Heart left ventricle (tissue), 16 donors: Measurements from ENCODE around the gene NFIA. TPM values are rescaled to one million over a fixed set of nuclear protein-coding genes. Genes with fewer than 3 reads are reported as not detected.

Experiments used
- ATAC-seq, 4 donors: fragments of 200-7000 bp; cut with Tn5 transposase; one replicate each; pipeline ENCODE4 v1.9.1; 2020 to 2022; ENCODE audit warnings: moderate library complexity in 4 of 4, mild to moderate bottlenecking in 3 of 4, moderate number of reproducible peaks in 1 of 4
- DNase-seq, 5 donors: peaks; one replicate each; pipeline ENCODE4 v3.0.0-alpha.2; 2020
- H3K27ac ChIP-seq, 12 donors: fragments of 200-600 bp; sonication (generic) in 4 of 12; one replicate each; pipeline versions ENCODE4 v1.5.0 to v1.8.0; 2016 to 2022; ENCODE audit warnings: mild to moderate bottlenecking in 2 of 12
- H3K27me3 ChIP-seq, 9 donors: fragments of 200-600 bp; sonication (generic) in 2 of 9; one replicate each; pipeline versions ENCODE4 v1.5.1 to v1.8.0; 2016 to 2022; ENCODE audit warnings: mild to moderate bottlenecking in 3 of 9
- H3K36me3 ChIP-seq, 9 donors: fragments of 200-600 bp; sonication (generic) in 2 of 9; one replicate each; pipeline versions ENCODE4 v1.5.0 to v1.8.0; 2018 to 2022; ENCODE audit warnings: mild to moderate bottlenecking in 2 of 9
- H3K4me1 ChIP-seq, 12 donors: fragments of 200-600 bp; sonication (generic) in 4 of 12; one replicate each; pipeline versions ENCODE4 v1.5.0 to v1.8.0; 2016 to 2022; ENCODE audit warnings: mild to moderate bottlenecking in 3 of 12
- H3K4me3 ChIP-seq, 12 donors: fragments of 200-600 bp; sonication (generic) in 4 of 12; one replicate each; pipeline versions ENCODE4 v1.5.0 to v1.8.0; 2017 to 2022; ENCODE audit warnings: mild to moderate bottlenecking in 9 of 12, moderate library complexity in 4 of 12
- H3K9me3 ChIP-seq, 12 donors: fragments of 200-600 bp; sonication (generic) in 4 of 12; one replicate each; pipeline versions ENCODE4 v1.5.0 to v1.8.0; 2016 to 2022; ENCODE audit warnings: mild to moderate bottlenecking in 1 of 12
- POLR2A ChIP-seq, 2 donors: fragments of 450-650 bp; IDR thresholded peaks; one replicate each; pipeline ENCODE4 v1.6.1; 2017; ENCODE audit warnings: antibody characterized with exemption in 2 of 2, mild to moderate bottlenecking in 2 of 2, moderate library complexity in 2 of 2
- WGBS, 4 donors: extraction: QIAGEN DNeasy Blood & Tissue Kit in 2 of 4; methylation state at CpG; one replicate each; pipeline versions ENCODE4 v1.1.5 to v1.1.7; 2013 to 2018; 5-methylcytosine and 5-hydroxymethylcytosine counted together
- intact Hi-C, 10 donors: fragments of 100-400 bp; cut with DNase I; formaldehyde crosslinking; loops; one replicate each; pipeline versions ENCODE4 v1.11.1 to v1.14.2; 2022
- polyA plus RNA-seq, 2 donors: library from polyadenylated mRNA; stranded (reverse); fragments of 200-250 nt; gene quantifications; one replicate each; pipeline ENCODE4 v1.2.3, GENCODE V29; 2013
- total RNA-seq, 9 donors: library from RNA; depleted of rRNA in 2 of 9; stranded (reverse); fragments of >200 nt in 2 of 9; fragmentation: NEBNext Ultra II Directional in 3 of 9; extraction: Animal tissue kit (Norgen Biotek cat#: 25700) in 3 of 9; gene quantifications; one replicate each; pipeline versions ENCODE4 v1.1.0 to v1.2.4, GENCODE V29; 2016 to 2023
- TF ChIP-seq, protein P1 (sequence below), 12 donors: fragments of 200-600 bp; sonication (generic) in 4 of 12; IDR thresholded peaks; one replicate each; pipeline versions ENCODE4 v1.5.0 to v1.8.0; 2018 to 2022; ENCODE audit warnings: antibody characterized with exemption in 12 of 12, mild to moderate bottlenecking in 5 of 12
- donor health status: ischemic (EF 13 %, LVEDD 7.1; RV severe dilation, severe dysfunction).
- donor health status: healthy with polysubstance abuse.
- donor health status: DM: no; HTN: yes; CAD: no.
- donor health status: DM: no; HTN: no; CAD: no.
- donor health status: ischemic (EF 25% LVEDD 6.9; RV normal size, moderate dysfunction).
- donor health status: ischemic (EF 25% LVEDD 5.7; RV mildly dilated, moderate dysfunction).
- donor health status: healthy.
- donor health status: DM: yes; HTN: yes; CAD: no.
- donor health status: ischemic (EF 35%, LVEDD 5.7; RV mildly dilated, moderate dysfunction).
- donor health status: nonischemic (EF 11% LVEDD 7.7; RV severe dilation, severe dysfunction).
- donor health status: DM: yes; HTN: yes; CAD: no.
- donor health status: PGD.
- donor health status: ischemic (EF 29% LVEDD 5.4; RV normal size, mild dysfunction).
- donor health status: nonischemic (EF 23%, LVEDD 6.1; RV moderate dilation, normal function).

NFIA gene
- total and polyA plus RNA-seq, 11 donors = 12.7 to 121 (median 96.5) TPM

DNA sequence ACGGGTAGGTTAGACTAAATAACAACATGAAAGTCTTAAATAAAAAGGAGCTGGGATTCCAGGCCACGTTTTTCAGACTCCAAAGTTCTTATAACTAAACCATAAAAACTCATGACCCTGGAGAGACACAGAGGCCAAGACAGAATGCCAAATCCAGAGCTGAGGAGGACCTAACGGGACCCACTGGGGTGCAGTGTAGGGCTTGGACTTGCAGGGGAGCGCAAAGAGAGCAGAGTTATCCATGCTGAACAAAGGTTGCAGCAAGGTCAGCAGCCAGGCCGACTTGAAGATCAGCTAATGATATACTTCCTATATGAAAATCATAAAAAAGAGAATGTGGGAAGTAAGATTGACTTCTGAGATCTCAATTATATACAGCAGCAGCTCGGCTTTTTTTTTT is 405.4 kb downstream of the NFIA start:
- DNase-seq (no peak), ATAC-seq (no peak)
- Histone ChIP-seq H3K27me3 (no peaks in the 10 kb centered on the region), H3K4me3 (no peak overlapping the region), H3K36me3 (no peaks in the 10 kb centered on the region), H3K4me1 (peaks cover 0 to 18% (median 6%) of the 10 kb centered on the region in 12 donors), H3K27ac (no peak overlapping the region), H3K9me3 (no peaks in the 10 kb centered on the region)
- intact Hi-C loops = no loop called here
- WGBS, 4 donors = 62 to 82% (median 72%) methylated on average over 6 of the region's 6 CpGs
- TF ChIP-seq, protein P1, sequence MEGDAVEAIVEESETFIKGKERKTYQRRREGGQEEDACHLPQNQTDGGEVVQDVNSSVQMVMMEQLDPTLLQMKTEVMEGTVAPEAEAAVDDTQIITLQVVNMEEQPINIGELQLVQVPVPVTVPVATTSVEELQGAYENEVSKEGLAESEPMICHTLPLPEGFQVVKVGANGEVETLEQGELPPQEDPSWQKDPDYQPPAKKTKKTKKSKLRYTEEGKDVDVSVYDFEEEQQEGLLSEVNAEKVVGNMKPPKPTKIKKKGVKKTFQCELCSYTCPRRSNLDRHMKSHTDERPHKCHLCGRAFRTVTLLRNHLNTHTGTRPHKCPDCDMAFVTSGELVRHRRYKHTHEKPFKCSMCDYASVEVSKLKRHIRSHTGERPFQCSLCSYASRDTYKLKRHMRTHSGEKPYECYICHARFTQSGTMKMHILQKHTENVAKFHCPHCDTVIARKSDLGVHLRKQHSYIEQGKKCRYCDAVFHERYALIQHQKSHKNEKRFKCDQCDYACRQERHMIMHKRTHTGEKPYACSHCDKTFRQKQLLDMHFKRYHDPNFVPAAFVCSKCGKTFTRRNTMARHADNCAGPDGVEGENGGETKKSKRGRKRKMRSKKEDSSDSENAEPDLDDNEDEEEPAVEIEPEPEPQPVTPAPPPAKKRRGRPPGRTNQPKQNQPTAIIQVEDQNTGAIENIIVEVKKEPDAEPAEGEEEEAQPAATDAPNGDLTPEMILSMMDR (IDR thresholded peaks at IDR 0.05) = no peak
- TF ChIP-seq POLR2A (IDR thresholded peaks at IDR 0.05) = no peak

DNA sequence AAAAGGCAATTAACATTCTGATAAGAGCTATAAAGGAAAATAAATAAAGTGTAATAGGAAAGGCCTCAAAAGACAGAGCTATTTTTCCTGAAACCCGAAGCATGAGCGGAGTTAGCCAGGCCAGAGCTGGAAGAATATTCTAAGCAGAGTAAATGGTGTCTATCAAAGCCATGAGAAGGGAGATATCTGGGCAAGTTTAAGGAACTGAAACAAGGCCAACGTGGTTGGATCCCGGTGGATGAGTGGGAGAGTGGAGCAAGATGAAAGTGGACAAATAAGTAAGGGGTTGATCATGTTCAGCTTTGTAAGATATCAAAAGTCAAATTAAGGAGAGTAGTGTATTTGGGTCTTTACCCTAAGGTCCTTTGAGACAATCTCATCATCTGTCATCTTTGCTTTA is 408.6 kb downstream of the NFIA start:
- H3K9me3 ChIP-seq = no peaks in the 10 kb centered on the region
- H3K4me1 ChIP-seq = peaks cover 0 to 18% (median 6%) of the 10 kb centered on the region in 12 donors
- peak overlapping the region in 9 of 12 donors; percentile 2 to 75 (median 50) for H3K27ac ChIP-seq
- no peak for DNase-seq
- WGBS, 4 donors = 57 to 76% (median 73%) methylated on average over 4 of the region's 4 CpGs
- TF ChIP-seq POLR2A (IDR thresholded peaks at IDR 0.05) = no peak
- TF ChIP-seq, protein P1 (IDR thresholded peaks at IDR 0.05) = no peak
- H3K27me3 ChIP-seq = no peaks in the 10 kb centered on the region
- ATAC-seq = peak in 2 of 4 donors; percentile 48 to 55
- no peak overlapping the region for H3K4me3 ChIP-seq
- intact Hi-C loops = loop anchor here in 1 of 10 donors (10.0 kb wide), 1 partner anchor 114 kb away; no protein-coding TSS in a partner anchor
- H3K36me3 ChIP-seq = no peaks in the 10 kb centered on the region

DNA sequence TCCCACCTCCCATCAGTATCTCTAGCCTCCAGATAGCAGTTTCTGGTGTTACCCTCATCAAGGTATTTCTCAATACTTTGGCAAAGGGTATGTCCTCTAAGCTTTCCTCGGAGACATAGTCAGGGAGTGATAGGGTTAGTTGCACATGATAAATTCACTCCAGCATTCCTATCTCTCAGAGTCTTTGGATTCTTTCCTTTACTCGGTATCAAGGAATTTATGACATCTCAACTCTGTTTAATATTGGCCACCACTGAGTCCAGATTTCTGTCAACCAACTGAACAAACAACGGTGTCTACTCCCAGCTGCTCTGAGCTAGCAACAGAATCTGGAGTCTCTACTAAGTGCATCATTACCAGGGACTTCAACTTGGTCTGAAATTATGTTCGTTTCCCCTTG is 409.1 kb downstream of the NFIA start:
- no peaks in the 10 kb centered on the region for H3K9me3 ChIP-seq
- no peaks in the 10 kb centered on the region for H3K27me3 ChIP-seq
- H3K4me3 ChIP-seq = no peak overlapping the region
- peak overlapping the region in 8 of 12 donors; percentile 2 to 75 (median 50) for H3K27ac ChIP-seq
- no peaks in the 10 kb centered on the region for H3K36me3 ChIP-seq
- DNase-seq = peak in 1 of 5 donors; percentile 29
- H3K4me1 ChIP-seq = peaks cover 0 to 18% (median 6%) of the 10 kb centered on the region in 12 donors
- WGBS, 4 donors = 29 to 41% (median 36%) methylated on average over 4 of the region's 4 CpGs
- TF ChIP-seq, protein P1 (IDR thresholded peaks at IDR 0.05) = no peak
- TF ChIP-seq POLR2A (IDR thresholded peaks at IDR 0.05) = no peak
- intact Hi-C loops = loop anchor here in 1 of 10 donors (10.0 kb wide), 1 partner anchor 113 kb away; no protein-coding TSS in a partner anchor
- peak; percentile 81 to 91 (median 86) for ATAC-seq

GRCh38 chr1:61494000-61494399 is 411.6 kb downstream of the NFIA start:
- 83 to 90% (median 89%) methylated on average over 3 of the region's 3 CpGs for WGBS, 4 donors
- TF ChIP-seq, protein P1 (IDR thresholded peaks at IDR 0.05) = no peak
- no peak for TF ChIP-seq POLR2A (IDR thresholded peaks at IDR 0.05)
- DNase-seq (no peak), ATAC-seq (no peak)
- Histone ChIP-seq H3K36me3 (no peaks in the 10 kb centered on the region), H3K4me3 (no peak overlapping the region), H3K4me1 (peaks cover 0 to 18% (median 7%) of the 10 kb centered on the region in 12 donors), H3K27ac (no peak overlapping the region), H3K27me3 (no peaks in the 10 kb centered on the region), H3K9me3 (no peaks in the 10 kb centered on the region)
- intact Hi-C loops = loop anchor here in 1 of 10 donors (10.0 kb wide), 1 partner anchor 111 kb away; no protein-coding TSS in a partner anchor
